COR-L47 (cell line): ENCODE data around the gene FSHB.
A peak's percentile ranks its signal among the peaks of the same experiment; 100 is the strongest.
"Not testable (repeated sequence)": the region's sequence is repeated elsewhere in the genome, so short reads cannot be mapped to it uniquely, and the experiment has no call there.

ENCODE experiments used
- DNase-seq: peaks from one replicate; lab custom pipeline; 2025; lab: John Stamatoyannopoulos, UW

FSHB gene

DNA sequence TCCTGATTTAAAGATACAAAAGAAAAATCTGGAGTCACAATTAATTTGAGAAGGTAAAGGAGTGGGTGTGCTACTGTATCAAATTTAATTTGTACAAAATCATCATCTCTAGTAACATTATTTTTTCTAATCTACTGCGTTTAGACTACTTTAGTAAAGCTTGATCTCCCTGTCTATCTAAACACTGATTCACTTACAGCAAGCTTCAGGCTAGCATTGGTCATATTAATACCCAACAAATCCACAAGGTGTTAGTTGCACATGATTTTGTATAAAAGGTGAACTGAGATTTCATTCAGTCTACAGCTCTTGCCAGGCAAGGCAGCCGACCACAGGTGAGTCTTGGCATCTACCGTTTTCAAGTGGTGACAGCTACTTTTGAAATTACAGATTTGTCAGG is at the start of gene FSHB:
FSHB (plus strand) TSS at position 301 of the 400 bp plus-strand sequence. CDS start 889 bp downstream, outside the sequence.
- DNase-seq, result no peak

- DNase-seq, result no peak
Measured at GRCh38 chr11:30186748-30187147, 44.1 kb upstream of the FSHB start.

- DNase-seq, result no peak
Measured at GRCh38 chr11:30192620-30193019, 38.2 kb upstream of the FSHB start.

DNA sequence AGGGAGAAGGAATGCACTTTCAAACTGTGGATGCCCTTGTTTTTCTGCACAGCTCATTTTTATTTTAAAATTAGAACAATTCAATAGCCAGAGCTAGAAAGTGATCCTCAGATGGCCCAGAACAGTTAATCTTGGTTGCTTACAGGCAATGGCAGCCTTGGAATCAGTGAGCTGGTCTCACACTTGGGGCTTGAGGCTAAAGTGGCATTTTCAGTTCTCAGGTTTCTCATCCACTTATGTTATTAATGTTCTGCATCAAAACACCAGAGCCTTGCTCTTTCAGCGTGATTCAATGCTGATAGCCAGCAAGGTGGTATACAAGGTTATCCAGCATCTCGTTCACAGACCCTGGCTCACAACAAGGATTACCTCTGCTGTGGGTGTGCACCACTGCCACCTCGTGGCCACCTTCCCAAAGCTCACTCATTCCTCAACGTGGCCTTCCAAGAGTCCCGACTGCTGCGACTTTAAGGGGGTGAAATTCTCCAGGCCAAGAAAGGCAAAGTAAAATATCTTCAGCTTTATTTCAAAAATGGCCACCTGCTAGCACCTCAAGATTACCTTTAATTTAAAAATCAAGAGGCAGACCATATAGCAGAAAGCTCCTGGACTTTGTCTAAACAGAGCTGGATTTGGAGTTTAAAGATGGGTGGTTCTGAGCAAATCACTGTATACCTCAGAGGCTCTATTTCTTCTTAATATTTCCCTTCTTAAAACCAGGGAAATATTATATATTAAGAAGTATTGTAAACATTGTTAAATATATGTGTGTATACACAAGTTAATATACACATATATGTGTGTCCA is 34.2 kb upstream of the FSHB start:
- peak; percentile 1 for DNase-seq

- DNase-seq, result no peak
Measured at GRCh38 chr11:30197869-30198268, 32.9 kb upstream of the FSHB start.

DNA sequence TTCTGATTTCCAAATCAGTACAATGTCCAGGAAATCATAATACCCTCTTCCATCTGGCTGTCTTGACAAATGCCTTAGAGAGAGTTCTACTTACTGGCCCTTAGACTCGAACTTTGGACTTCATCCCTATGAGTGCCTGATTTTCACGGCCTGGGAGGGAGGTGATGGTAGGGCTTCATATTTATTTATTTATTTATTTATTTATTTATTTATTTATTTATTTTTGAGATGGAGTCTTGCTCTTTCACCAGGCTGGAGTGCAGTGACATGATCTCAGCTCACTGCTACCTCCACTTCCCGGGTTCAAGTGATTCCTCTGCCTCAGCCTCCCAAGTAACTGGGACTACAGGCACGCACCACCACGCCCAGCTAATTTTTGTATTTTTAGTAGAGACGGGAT is 27.8 kb upstream of the FSHB start:
- DNase-seq, result not testable (repeated sequence)

- no peak for DNase-seq
Measured at GRCh38 chr11:30203850-30204249, 27.0 kb upstream of the FSHB start.

GRCh38 chr11:30206249-30206996 is 24.4 kb upstream of the FSHB start:
- no peak for DNase-seq

- DNase-seq, result no peak
Measured at GRCh38 chr11:30210357-30210756, 20.5 kb upstream of the FSHB start.

GRCh38 chr11:30216534-30216933 is 14.3 kb upstream of the FSHB start:
- DNase-seq, result no peak

- DNase-seq, result no peak
Measured at GRCh38 chr11:30218278-30218677, 12.5 kb upstream of the FSHB start.

- DNase-seq, result no peak
Measured at GRCh38 chr11:30225642-30226041, 5.2 kb upstream of the FSHB start.

GRCh38 chr11:30228323-30228884 is 2.4 kb upstream of the FSHB start:
- no peak for DNase-seq

- no peak for DNase-seq
Measured at GRCh38 chr11:30239025-30239424, 8.2 kb downstream of the FSHB start.

GRCh38 chr11:30244265-30244664 is 13.5 kb downstream of the FSHB start:
- no peak for DNase-seq

DNA sequence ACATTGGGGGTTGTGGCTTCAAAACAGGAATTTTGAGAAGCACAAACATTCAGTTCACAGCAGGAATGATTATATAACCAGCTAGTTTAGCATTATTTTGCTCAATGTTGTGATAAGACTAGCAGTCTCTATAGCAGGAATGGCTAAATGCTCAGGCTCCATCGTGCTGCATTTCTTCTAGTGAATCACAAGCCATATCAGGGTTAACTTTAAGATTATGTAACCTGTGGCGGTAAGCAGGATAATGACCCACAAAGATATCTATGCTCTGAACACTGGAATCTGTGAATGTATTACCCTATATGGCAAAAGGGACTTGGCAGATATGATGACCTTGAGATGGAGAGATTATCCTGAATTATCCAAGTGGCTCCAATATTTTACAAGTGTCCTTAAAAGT is 14.8 kb downstream of the FSHB start:
- no peak for DNase-seq

- no peak for DNase-seq
Measured at GRCh38 chr11:30254307-30255298, 23.8 kb downstream of the FSHB start.

DNA sequence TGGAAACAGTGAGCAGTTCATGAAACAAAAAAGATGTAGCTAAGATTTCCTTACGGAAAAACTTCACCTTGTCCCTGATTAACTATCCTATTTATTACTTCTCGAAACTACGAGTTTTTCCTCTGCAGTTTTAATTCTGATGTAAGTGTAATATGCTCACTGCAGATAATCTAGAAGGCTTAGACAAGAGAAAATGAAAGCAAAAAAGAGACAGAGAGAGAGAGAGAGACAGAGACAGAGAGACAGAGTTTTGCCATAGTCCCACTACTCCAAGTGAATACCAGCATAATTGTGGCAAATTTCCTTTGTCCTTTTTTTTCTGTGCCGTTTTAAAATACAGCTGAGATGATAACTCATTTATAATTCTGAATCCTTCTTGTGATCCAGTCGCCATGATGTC is 24.8 kb downstream of the FSHB start:
- no peak for DNase-seq

DNA sequence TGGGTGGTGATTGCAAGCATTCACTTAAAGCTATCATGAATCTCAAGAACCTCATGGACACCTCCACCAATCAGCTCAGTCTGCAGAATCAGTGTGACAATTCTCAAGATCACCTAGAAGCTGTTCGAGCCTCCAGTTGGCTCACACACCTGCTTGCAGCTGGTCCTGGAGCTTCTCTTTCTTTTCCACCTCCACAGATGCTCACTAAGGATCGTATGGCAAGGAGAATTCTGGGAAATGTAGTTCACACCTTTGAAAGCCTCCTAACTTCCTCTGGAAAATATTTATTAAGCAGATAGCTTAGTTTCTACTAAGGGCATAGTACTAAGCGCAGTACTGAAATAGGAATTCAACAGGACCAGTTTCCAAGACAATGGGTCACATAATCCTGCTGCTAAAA is 26.2 kb downstream of the FSHB start:
- DNase-seq, result no peak

DNA sequence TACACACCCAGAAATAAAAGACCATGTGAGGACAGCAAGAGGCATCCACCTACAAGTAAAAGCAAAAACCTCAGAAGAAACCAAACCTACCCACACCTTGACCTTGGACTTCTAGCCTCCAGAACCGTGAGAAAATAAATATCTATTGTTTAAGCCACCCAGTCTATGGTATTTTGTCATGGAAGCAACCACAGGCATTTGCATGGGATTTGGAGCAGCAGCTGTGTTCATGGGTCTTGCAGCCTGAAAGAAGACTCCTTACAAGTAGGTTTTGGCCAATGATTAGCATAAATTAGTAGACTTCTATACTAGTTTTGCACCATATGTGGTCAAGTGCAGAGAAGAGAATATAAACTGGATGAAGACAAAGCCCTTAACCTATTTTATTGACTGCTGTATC is 27.9 kb downstream of the FSHB start:
- no peak for DNase-seq

DNA sequence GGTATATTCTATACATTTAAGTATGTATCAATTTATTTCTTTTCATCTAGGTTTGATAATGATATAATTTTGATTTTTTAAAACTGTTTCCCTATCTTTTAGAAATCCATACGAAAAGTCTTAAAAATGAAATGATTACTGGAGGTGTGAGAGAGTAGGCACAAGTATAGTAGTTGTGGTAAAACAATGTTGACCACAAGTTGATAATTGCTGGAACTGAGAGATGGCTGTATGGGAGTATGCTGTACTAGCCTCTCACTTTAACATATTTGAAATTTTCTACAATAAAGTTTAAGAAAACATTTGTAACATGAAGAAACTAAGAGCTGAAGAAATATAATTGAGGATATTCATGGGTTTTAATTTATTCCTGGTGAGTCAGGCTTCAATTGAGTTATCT is 30.0 kb downstream of the FSHB start:
- DNase-seq, result no peak

DNA sequence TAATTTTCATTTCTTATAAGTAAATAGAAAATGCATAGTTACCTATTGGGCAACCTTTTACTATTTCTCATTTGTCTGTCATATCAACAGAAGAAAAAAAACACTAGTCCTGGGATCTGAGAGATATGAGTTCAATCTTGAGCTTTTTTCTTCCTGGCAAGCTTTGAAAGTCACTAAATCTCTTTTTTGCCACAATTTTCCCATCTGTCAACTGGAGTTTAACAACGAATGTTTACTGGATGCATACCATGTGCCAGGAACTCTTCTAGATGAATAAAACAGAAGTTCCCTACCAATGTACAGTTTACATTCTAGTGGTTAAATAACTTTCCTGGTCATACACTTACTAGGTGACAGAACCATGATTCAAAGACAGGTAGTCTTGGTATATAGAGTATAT is 31.0 kb downstream of the FSHB start:
- DNase-seq, result no peak
